HepG2 (cell line): ENCODE results near the gene SIRT7. TPM values are rescaled to one million over a fixed set of nuclear protein-coding genes. Genes with fewer than 3 reads are reported as not detected.

Source experiments
- ATAC-seq: fragments of 200-7000 bp; cut with Tn5 transposase; 3 replicates; pipeline ENCODE4 v1.9.1; 2020; ENCODE audit warnings: mild to moderate bottlenecking, moderate library complexity
- BruUV-seq: library from RNA; stranded (reverse); fragments of 400-500 nt; replicated peaks from 2 replicates; lab custom pipeline; 2021; lab: Mats Ljungman, UMichigan
- CTCF ChIA-PET: fragments of 300-600 bp; formaldehyde crosslinking; extraction: SDS; loops from one replicate; lab custom pipeline; 2021; ENCODE audit warnings: low total read pairs, inconsistent platforms, low intra/inter-chr PET ratio; lab: Yijun Ruan, JAX
- POLR2A ChIA-PET: fragments of 350-600 bp; sonication (Branson Sonifier 250); formaldehyde crosslinking; loops from one replicate; lab custom pipeline; 2020; ENCODE audit warnings: antibody characterized with exemption, inconsistent platforms; lab: Yijun Ruan, JAX
- DNase-seq: peaks from one replicate; pipeline ENCODE4 v3.0.0-alpha.2; 2015; ENCODE audit warnings: low spot score
- FAIRE-seq: peaks from 3 replicates; lab custom pipeline; 2011; peaks lifted over from hg19 to GRCh38; lab: Jason Lieb, UNC
- H2AFZ ChIP-seq: one replicate; pipeline ENCODE4 v1.6.1; 2011; ENCODE audit warnings: low read length, inconsistent platforms
- H3K27ac ChIP-seq: fragments of 300-600 bp; 3 replicates; pipeline ENCODE4 v1.8.0; 2011; ENCODE audit warnings: mixed run types, mild to moderate bottlenecking, mixed read lengths, low read length, inconsistent platforms; ENCODE audit not compliant: insufficient read depth; ENCODE audit errors: extremely low read length
- H3K27me3 ChIP-seq, 2 experiments: fragments of 200-600 bp in 1 of 2; 2 replicates in 1 of 2; 3 replicates in 1 of 2; pipeline versions ENCODE4 v1.6.0 to v1.8.0; 2011; ENCODE audit warnings: low read length in 2 of 2, mild to moderate bottlenecking in 2 of 2, moderate library complexity in 2 of 2, inconsistent platforms in 1 of 2; ENCODE audit not compliant: insufficient read depth in 2 of 2, control insufficient read depth in 1 of 2
- H3K36me3 ChIP-seq, 2 experiments: fragments of 200-600 bp in 1 of 2; replicated peaks in 1 of 2; 2 replicates in 1 of 2; 3 replicates in 1 of 2; pipeline versions ENCODE4 v1.5.1 to v1.8.0; 2011; ENCODE audit warnings: low read length in 2 of 2, inconsistent platforms in 1 of 2; ENCODE audit not compliant: insufficient read depth in 2 of 2, control insufficient read depth in 1 of 2
- H3K4me1 ChIP-seq: 2 replicates; pipeline ENCODE4 v1.5.1; 2012; ENCODE audit warnings: low read length, inconsistent platforms; ENCODE audit not compliant: insufficient read depth
- H3K4me2 ChIP-seq: 2 replicates; pipeline ENCODE4 v1.6.0; 2011; ENCODE audit warnings: low read depth, low read length, inconsistent platforms
- H3K4me3 ChIP-seq, 3 experiments: fragments of 200-600 bp in 1 of 3; sonication (generic), shearing (Covaris generic) in 1 of 3; replicated peaks in 1 of 3; 2 replicates each; pipeline ENCODE4 v1.5.1; 2011 to 2016; ENCODE audit warnings: low read length in 3 of 3, inconsistent platforms in 2 of 3, low read depth in 2 of 3, mild to moderate bottlenecking in 2 of 3, control low read depth in 1 of 3, mixed read lengths in 1 of 3; ENCODE audit not compliant: insufficient read depth in 1 of 3
- H3K79me2 ChIP-seq: one replicate; pipeline ENCODE4 v1.6.1; 2011; ENCODE audit warnings: low read length, inconsistent platforms; ENCODE audit not compliant: insufficient read depth
- H3K9ac ChIP-seq: 2 replicates; pipeline ENCODE4 v1.6.0; 2011; ENCODE audit warnings: mild to moderate bottlenecking, low read depth, low read length, inconsistent platforms; ENCODE audit not compliant: insufficient read depth
- H3K9me3 ChIP-seq: 2 replicates; pipeline ENCODE4 v1.5.1; 2012; ENCODE audit warnings: mild to moderate bottlenecking, low read length
- H4K20me1 ChIP-seq: 2 replicates; pipeline ENCODE4 v1.6.0; 2011; ENCODE audit warnings: inconsistent platforms, mild to moderate bottlenecking, low read length, moderate library complexity; ENCODE audit not compliant: insufficient read depth
- HIVEP1 ChIP-seq: sonication (generic); formaldehyde crosslinking; IDR thresholded peaks from 2 replicates; pipeline ENCODE4 v1.4.0; 2020; ENCODE audit warnings: mild to moderate bottlenecking, missing genetic modification reagents
- NFYB ChIP-seq: sonication (generic); formaldehyde crosslinking; IDR thresholded peaks from 2 replicates; pipeline ENCODE4 v1.4.0; 2020; ENCODE audit warnings: missing genetic modification reagents
- NR2F1 ChIP-seq, 2 experiments: fragments of 450-650 bp in 1 of 2; formaldehyde crosslinking in 1 of 2; IDR thresholded peaks; 2 replicates each; pipeline versions ENCODE4 v1.5.0 to v1.6.1; 2016 to 2020; ENCODE audit warnings: mild to moderate bottlenecking in 1 of 2, missing compliant biosample characterization in 1 of 2, missing genetic modification reagents in 1 of 2, moderate library complexity in 1 of 2
- SIX1 ChIP-seq: sonication (generic); formaldehyde crosslinking; IDR thresholded peaks from 2 replicates; pipeline ENCODE4 v1.4.0; 2020; ENCODE audit warnings: missing genetic modification reagents, borderline replicate concordance
- SP2 ChIP-seq: sonication (generic); formaldehyde crosslinking; IDR thresholded peaks from 2 replicates; pipeline ENCODE4 v1.5.1; 2020; ENCODE audit warnings: mild to moderate bottlenecking, missing genetic modification reagents
- ZFP1 ChIP-seq: IDR thresholded peaks from 2 replicates; pipeline ENCODE4 v1.6.1; 2016
- ZNF205 ChIP-seq: IDR thresholded peaks from 2 replicates; pipeline ENCODE4 v1.6.1; 2018; ENCODE audit warnings: missing biosample characterization, missing genetic modification reagents
- ZSCAN29 ChIP-seq: sonication (generic); formaldehyde crosslinking; conservative IDR thresholded peaks from 2 replicates; pipeline ENCODE4 v1.4.0; 2020; ENCODE audit warnings: mild to moderate bottlenecking, missing genetic modification reagents
- WGBS: methylation state at CpG from one replicate; pipeline ENCODE4 v1.1.6; 2017; ENCODE audit warnings: low lambda C conversion rate; 5-methylcytosine and 5-hydroxymethylcytosine counted together
- in situ Hi-C: cut with HindIII; loops from 2 replicates; pipeline ENCODE4 v1.10.0; 2017; ENCODE audit warnings: low pct_unique_long_range_greater_than_20kb; ENCODE audit not compliant: extremely low pct_ligation_motif_present
- intact Hi-C: fragments of 100-400 bp; cut with micrococcal nuclease; formaldehyde crosslinking; loops from one replicate; pipeline ENCODE4 v1.10.0; 2022; ENCODE audit not compliant: unreplicated experiment
- polyA plus RNA-seq, 8 experiments: library from polyadenylated mRNA; depleted of rRNA in 3 of 8; stranded (reverse) in 7 of 8; unstranded in 1 of 8; fragments of >200 nt; fragmentation: Illumina TruSeq in 4 of 8; extraction: Trizol in 4 of 8; gene quantifications; 2 replicates each; pipeline versions ENCODE4 v1.2.1 to v1.2.3, GENCODE V29; 2011 to 2016; ENCODE audit warnings: low read depth in 4 of 8, missing spikeins in 1 of 8, mixed read lengths in 1 of 8; ENCODE audit not compliant: insufficient read depth in 1 of 8
- total RNA-seq, 5 experiments: library from RNA; depleted of rRNA; stranded (reverse); fragments of >200 nt; fragmentation: Illumina TruSeq; extraction: Trizol; gene quantifications; 2 replicates each; pipeline ENCODE4 v1.2.3, GENCODE V29; 2016; ENCODE audit warnings: low read depth in 1 of 5
- TF ChIP-seq, protein P1 (sequence below): sonication (generic); formaldehyde crosslinking; IDR thresholded peaks from 2 replicates; pipeline ENCODE4 v1.4.0; 2020; ENCODE audit warnings: missing genetic modification reagents
- TF ChIP-seq, protein P2 (sequence below): sonication (generic); formaldehyde crosslinking; IDR thresholded peaks from 2 replicates; pipeline ENCODE4 v1.4.0; 2020; ENCODE audit warnings: missing genetic modification reagents, borderline replicate concordance

SIRT7 gene
- total and polyA plus RNA-seq, 2 of the 13 experiments (the other 11 are each of a cell fraction or from before 2014, with no cell fraction given), result 8.3 to 24.8 TPM

DNA sequence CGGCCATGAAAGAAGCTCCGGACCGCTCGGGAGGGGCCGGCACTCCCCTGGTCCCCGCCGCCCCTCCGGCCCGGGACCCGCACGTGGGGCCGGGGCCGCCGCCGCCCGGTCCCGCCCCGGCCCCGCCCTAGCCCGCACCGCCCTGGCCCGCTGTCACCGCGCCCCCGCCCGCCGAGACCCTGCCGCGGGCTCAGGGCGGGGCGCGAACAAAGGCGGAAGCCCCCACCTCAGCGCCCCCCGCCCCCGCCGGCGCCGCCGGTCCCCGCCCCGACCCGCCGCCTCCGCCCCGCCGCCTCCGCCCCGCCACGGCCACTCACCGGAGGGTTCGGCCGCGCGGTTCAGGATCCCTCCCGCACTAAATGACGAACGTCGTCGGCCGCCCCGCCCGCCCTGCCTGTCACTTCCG lies 47.0 kb downstream of the SIRT7 start, which contains the start of gene ARHGDIA (continued):
- no peak for TF ChIP-seq ZSCAN29 (CRISPR knock-in tag)
- no peak for TF ChIP-seq ZFP1 (CRISPR knock-in tag)
- no peak for TF ChIP-seq HIVEP1 (CRISPR knock-in tag)
- TF ChIP-seq SIX1 (CRISPR knock-in tag), result no peak

DNA sequence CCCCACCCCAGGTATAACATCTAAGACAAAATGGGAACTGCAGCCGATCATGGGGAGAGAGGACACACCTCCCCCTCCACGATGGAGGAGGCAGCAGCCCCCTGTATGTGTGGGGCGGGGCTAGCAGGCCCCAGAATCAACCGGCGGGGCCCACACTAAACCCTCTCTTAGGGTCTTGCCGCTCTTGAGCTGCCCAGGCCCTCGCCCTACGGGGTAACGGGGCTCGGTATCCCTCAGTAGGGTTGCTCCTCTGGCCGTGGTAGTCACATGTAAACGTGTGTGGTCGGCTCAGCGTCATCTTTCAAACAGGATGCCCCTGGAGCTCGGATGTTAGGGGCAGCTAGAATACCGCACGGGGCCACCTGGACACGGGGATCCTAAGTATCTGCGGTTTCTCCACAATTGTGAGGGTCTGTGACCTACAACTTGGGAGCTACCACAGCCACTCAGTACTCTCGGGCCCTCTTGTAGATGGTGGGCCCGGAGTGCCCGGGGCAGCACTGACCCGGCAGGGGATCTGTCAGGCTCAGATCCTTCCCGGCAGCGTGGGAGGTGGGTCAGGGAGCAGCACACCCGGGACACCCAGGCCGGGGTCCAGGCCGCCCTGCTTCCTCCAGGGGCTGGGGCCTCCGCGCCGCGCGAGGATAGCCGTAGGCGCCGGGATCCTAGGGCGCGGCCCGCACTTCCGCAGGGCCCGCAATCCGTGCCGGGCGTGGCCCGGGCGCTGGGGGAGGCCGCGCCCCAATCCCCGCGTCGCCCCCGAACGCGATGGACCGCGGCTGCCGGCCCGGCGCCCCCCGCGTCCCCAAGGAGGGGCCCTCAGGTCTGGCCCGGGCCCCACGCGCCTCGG lies 47.6 kb downstream of the SIRT7 start:
- Histone ChIP-seq H3K9ac (peak overlapping the region; percentile 88), H3K4me1 (peaks cover 65% of the 10 kb centered on the region), H3K9me3 (no peaks in the 10 kb centered on the region), H2AFZ (no peak overlapping the region), H3K27me3 (no peaks in the 10 kb centered on the region), H3K27ac (peak overlapping the region; percentile 80), H3K4me3 (peak overlapping the region; percentile 72 to 92 (median 85)), H3K79me2 (peaks cover 24% of the 10 kb centered on the region), H3K36me3 (peaks cover 15 to 20% of the 10 kb centered on the region in 2 experiments), H3K4me2 (peak overlapping the region; percentile 75), H4K20me1 (peaks cover 40% of the 10 kb centered on the region; the same call in 1 of the 2 replicates)
- CTCF ChIA-PET, result interaction anchor here (1.4 kb wide), 1 partner anchor 151 kb away, joined by 3 read pairs; no protein-coding TSS in a partner anchor
- ATAC-seq (peak; percentile 3), DNase-seq (no peak), FAIRE-seq (no peak)
- BruUV-seq, result no TSS peak
- in situ Hi-C loops, result no loop called here
- intact Hi-C loops, result loop anchor here (5.0 kb wide), 1 partner anchor 42 kb away; the partner anchor contains the start of gene PCYT2
- WGBS, result 0% methylated on average over 8 of the region's 65 CpGs
- POLR2A ChIA-PET, result interaction anchor here (0.8 to 4.3 kb wide), 20 partner anchors 9 to 232 kb away, joined by 3 to 26 read pairs (median 7); partner anchors contain the start of genes ALYREF, ANAPC11, CENPX and DCXR
- TF ChIP-seq ZNF205 (no peak), SP2 (CRISPR knock-in tag) (no peak), NFYB (CRISPR knock-in tag) (no peak; the same call in 1 of the 2 replicates), NR2F1 (CRISPR knock-in tag; IDR thresholded peaks at IDR 0.05) (0 out of 4 replicates have a peak, but pooled peaks of 1 of the 2 experiments have one; percentile 14)
- TF ChIP-seq, protein P1, sequence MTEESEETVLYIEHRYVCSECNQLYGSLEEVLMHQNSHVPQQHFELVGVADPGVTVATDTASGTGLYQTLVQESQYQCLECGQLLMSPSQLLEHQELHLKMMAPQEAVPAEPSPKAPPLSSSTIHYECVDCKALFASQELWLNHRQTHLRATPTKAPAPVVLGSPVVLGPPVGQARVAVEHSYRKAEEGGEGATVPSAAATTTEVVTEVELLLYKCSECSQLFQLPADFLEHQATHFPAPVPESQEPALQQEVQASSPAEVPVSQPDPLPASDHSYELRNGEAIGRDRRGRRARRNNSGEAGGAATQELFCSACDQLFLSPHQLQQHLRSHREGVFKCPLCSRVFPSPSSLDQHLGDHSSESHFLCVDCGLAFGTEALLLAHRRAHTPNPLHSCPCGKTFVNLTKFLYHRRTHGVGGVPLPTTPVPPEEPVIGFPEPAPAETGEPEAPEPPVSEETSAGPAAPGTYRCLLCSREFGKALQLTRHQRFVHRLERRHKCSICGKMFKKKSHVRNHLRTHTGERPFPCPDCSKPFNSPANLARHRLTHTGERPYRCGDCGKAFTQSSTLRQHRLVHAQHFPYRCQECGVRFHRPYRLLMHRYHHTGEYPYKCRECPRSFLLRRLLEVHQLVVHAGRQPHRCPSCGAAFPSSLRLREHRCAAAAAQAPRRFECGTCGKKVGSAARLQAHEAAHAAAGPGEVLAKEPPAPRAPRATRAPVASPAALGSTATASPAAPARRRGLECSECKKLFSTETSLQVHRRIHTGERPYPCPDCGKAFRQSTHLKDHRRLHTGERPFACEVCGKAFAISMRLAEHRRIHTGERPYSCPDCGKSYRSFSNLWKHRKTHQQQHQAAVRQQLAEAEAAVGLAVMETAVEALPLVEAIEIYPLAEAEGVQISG (CRISPR knock-in tag), result peak; percentile 28; the same call in 1 of the 2 replicates
- TF ChIP-seq, protein P2, sequence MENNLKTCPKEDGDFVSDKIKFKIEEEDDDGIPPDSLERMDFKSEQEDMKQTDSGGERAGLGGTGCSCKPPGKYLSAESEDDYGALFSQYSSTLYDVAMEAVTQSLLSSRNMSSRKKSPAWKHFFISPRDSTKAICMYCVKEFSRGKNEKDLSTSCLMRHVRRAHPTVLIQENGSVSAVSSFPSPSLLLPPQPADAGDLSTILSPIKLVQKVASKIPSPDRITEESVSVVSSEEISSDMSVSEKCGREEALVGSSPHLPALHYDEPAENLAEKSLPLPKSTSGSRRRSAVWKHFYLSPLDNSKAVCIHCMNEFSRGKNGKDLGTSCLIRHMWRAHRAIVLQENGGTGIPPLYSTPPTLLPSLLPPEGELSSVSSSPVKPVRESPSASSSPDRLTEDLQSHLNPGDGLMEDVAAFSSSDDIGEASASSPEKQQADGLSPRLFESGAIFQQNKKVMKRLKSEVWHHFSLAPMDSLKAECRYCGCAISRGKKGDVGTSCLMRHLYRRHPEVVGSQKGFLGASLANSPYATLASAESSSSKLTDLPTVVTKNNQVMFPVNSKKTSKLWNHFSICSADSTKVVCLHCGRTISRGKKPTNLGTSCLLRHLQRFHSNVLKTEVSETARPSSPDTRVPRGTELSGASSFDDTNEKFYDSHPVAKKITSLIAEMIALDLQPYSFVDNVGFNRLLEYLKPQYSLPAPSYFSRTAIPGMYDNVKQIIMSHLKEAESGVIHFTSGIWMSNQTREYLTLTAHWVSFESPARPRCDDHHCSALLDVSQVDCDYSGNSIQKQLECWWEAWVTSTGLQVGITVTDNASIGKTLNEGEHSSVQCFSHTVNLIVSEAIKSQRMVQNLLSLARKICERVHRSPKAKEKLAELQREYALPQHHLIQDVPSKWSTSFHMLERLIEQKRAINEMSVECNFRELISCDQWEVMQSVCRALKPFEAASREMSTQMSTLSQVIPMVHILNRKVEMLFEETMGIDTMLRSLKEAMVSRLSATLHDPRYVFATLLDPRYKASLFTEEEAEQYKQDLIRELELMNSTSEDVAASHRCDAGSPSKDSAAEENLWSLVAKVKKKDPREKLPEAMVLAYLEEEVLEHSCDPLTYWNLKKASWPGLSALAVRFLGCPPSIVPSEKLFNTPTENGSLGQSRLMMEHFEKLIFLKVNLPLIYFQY (CRISPR knock-in tag), result no peak
